ENCODE data around the gene GABRG3. TPM values are rescaled to one million over a fixed set of nuclear protein-coding genes. Genes with fewer than 3 reads are reported as not detected.

Gene GABRG3
- total RNA-seq, 2 experiments from 2014 or later = not detected

- no peak for TF ChIP-seq CTCF (IDR thresholded peaks at IDR 0.05)
- POLR2A ChIA-PET = no interaction called here
- Mint-ChIP-seq H3K4me1 (ENCODE audit: low read depth) (no peaks in the 10 kb centered on the region), H3K9me3 (peaks cover 5% of the 10 kb centered on the region), H3K4me3 (no peak overlapping the region), H3K27me3 (no peaks in the 10 kb centered on the region), H3K27ac (no peak overlapping the region), H3K36me3 (ENCODE audit: low read depth) (no peaks in the 10 kb centered on the region)
- intact Hi-C loops (cut with micrococcal nuclease) = no loop called here
- no peak for DNase-seq
- CTCF ChIA-PET = no interaction called here
- no peak for ATAC-seq
These were observed 529.2 kb downstream of the GABRG3 start for GRCh38 chr15:27500206-27500605.

- POLR2A ChIA-PET = no interaction called here
- Mint-ChIP-seq H3K9me3 (peaks cover 13% of the 10 kb centered on the region), H3K36me3 (ENCODE audit: low read depth) (peaks cover 1% of the 10 kb centered on the region), H3K4me1 (ENCODE audit: low read depth) (no peaks in the 10 kb centered on the region), H3K4me3 (no peak overlapping the region), H3K27me3 (no peaks in the 10 kb centered on the region), H3K27ac (no peak overlapping the region)
- no peak for ATAC-seq
- DNase-seq = no peak
- intact Hi-C loops (cut with micrococcal nuclease) = no loop called here
- no peak for TF ChIP-seq CTCF (IDR thresholded peaks at IDR 0.05)
- CTCF ChIA-PET = no interaction called here
These were observed 535.8 kb downstream of the GABRG3 start for GRCh38 chr15:27506752-27507151.

GRCh38 chr15:27509014-27509413 lies 538.0 kb downstream of the GABRG3 start:
- no peak overlapping the region for H3K4me3 Mint-ChIP-seq
- no peaks in the 10 kb centered on the region for H3K27me3 Mint-ChIP-seq
- CTCF ChIA-PET = no interaction called here
- H3K36me3 Mint-ChIP-seq (ENCODE audit: low read depth) = peaks cover 1% of the 10 kb centered on the region
- intact Hi-C loops (cut with micrococcal nuclease) = no loop called here
- no peak for ATAC-seq
- no peaks in the 10 kb centered on the region for H3K4me1 Mint-ChIP-seq (ENCODE audit: low read depth)
- TF ChIP-seq CTCF (IDR thresholded peaks at IDR 0.05) = no peak
- DNase-seq = no peak
- peaks cover 15% of the 10 kb centered on the region for H3K9me3 Mint-ChIP-seq
- POLR2A ChIA-PET = no interaction called here
- no peak overlapping the region for H3K27ac Mint-ChIP-seq

GRCh38 chr15:27512281-27513001 lies 541.5 kb downstream of the GABRG3 start:
- Mint-ChIP-seq H3K4me3 (no peak overlapping the region), H3K4me1 (ENCODE audit: low read depth) (no peaks in the 10 kb centered on the region), H3K27ac (no peak overlapping the region), H3K27me3 (no peaks in the 10 kb centered on the region), H3K36me3 (ENCODE audit: low read depth) (peaks cover 1% of the 10 kb centered on the region), H3K9me3 (peaks cover 15% of the 10 kb centered on the region)
- TF ChIP-seq CTCF (IDR thresholded peaks at IDR 0.05) = no peak
- DNase-seq = no peak
- CTCF ChIA-PET = no interaction called here
- ATAC-seq = no peak
- intact Hi-C loops (cut with micrococcal nuclease) = no loop called here
- POLR2A ChIA-PET = no interaction called here

- POLR2A ChIA-PET = no interaction called here
- no peaks in the 10 kb centered on the region for H3K27me3 Mint-ChIP-seq
- ATAC-seq (no peak), DNase-seq (no peak)
- CTCF ChIA-PET = no interaction called here
- H3K36me3 Mint-ChIP-seq (ENCODE audit: low read depth) = peaks cover under 1% of the 10 kb centered on the region
- H3K4me1 Mint-ChIP-seq (ENCODE audit: low read depth) = no peaks in the 10 kb centered on the region
- no peak overlapping the region for H3K27ac Mint-ChIP-seq
- peaks cover 13% of the 10 kb centered on the region for H3K9me3 Mint-ChIP-seq
- TF ChIP-seq CTCF (IDR thresholded peaks at IDR 0.05) = no peak
- intact Hi-C loops (cut with micrococcal nuclease) = no loop called here
- no peak overlapping the region for H3K4me3 Mint-ChIP-seq
These were observed 543.5 kb downstream of the GABRG3 start for GRCh38 chr15:27514526-27514925.

Measured in activated CD8-positive, alpha-beta T cell treated with anti-CD3 and anti-CD28 coated beads for 36 hours (primary cell).